ENCODE results near the gene KIAA1217. TPM values are rescaled to one million over a fixed set of nuclear protein-coding genes. Genes with fewer than 3 reads are reported as not detected.

The KIAA1217 gene
- polyA plus RNA-seq, 1 donor from 2014 or later = 0.22 TPM

DNA sequence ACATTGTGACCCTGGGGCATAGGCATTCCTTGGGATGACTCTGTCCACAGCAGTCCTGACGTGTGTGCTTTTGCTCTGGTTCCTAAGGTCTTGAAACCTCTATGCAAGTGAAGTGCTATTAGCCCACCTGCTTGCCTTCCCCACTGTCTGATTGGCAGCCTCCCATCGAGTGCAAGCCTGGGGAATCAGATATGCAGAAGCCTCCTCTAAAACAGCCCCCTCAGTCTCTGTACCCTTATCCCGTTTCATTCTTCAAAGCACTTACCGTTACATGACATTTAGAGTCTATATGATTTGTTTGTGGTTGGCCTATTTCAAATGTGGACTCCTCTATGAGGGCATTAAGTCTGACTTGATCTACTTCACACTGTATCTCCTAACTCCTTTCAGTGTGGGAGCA, 4.3 kb downstream of the KIAA1217 start:
- Histone ChIP-seq H3K27ac (ENCODE audit: low read length) (no peak overlapping the region), H3K9me2 (ENCODE audit: insufficient read depth, low read length) (no peaks in the 10 kb centered on the region), H4K20me1 (ENCODE audit: insufficient read depth) (no peaks in the 10 kb centered on the region), H3K9me3 (ENCODE audit: low read length) (no peaks in the 10 kb centered on the region), H3K79me2 (replicated peaks; ENCODE audit: insufficient read depth, low read length) (no peaks in the 10 kb centered on the region), H3K36me3 (ENCODE audit: insufficient read depth, low read length) (no peaks in the 10 kb centered on the region), H3K4me2 (ENCODE audit: low read length) (no peak overlapping the region), H2AFZ (ENCODE audit: low read depth, low read length) (no peak overlapping the region), H3F3A (ENCODE audit: insufficient read depth, low read length, poor library complexity, severe bottlenecking) (no peaks in the 10 kb centered on the region), H3K4me3 (ENCODE audit: low read length) (no peak overlapping the region), H3K9ac (ENCODE audit: low read length) (no peak overlapping the region), H3K27me3 (ENCODE audit: insufficient read depth, low read depth, low read length) (no peaks in the 10 kb centered on the region)
- TF ChIP-seq EZH2 (IDR thresholded peaks at IDR 0.05; ENCODE audit: borderline replicate concordance, insufficient read depth, low read length, poor library complexity, severe bottlenecking) (no peak), MXI1 (conservative IDR thresholded peaks at IDR 0.05; ENCODE audit: poor library complexity, severe bottlenecking) (no peak), TAF1 (IDR thresholded peaks at IDR 0.05; ENCODE audit: low read depth) (no peak), RAD21 (conservative IDR thresholded peaks at IDR 0.05) (no peak), POLR2AphosphoS5 (IDR thresholded peaks at IDR 0.05) (no peak), SMC3 (conservative IDR thresholded peaks at IDR 0.05; ENCODE audit: poor library complexity) (no peak), EP300 (conservative IDR thresholded peaks at IDR 0.05; ENCODE audit: poor library complexity, severe bottlenecking) (no peak)
- TF ChIP-seq, protein P1, sequence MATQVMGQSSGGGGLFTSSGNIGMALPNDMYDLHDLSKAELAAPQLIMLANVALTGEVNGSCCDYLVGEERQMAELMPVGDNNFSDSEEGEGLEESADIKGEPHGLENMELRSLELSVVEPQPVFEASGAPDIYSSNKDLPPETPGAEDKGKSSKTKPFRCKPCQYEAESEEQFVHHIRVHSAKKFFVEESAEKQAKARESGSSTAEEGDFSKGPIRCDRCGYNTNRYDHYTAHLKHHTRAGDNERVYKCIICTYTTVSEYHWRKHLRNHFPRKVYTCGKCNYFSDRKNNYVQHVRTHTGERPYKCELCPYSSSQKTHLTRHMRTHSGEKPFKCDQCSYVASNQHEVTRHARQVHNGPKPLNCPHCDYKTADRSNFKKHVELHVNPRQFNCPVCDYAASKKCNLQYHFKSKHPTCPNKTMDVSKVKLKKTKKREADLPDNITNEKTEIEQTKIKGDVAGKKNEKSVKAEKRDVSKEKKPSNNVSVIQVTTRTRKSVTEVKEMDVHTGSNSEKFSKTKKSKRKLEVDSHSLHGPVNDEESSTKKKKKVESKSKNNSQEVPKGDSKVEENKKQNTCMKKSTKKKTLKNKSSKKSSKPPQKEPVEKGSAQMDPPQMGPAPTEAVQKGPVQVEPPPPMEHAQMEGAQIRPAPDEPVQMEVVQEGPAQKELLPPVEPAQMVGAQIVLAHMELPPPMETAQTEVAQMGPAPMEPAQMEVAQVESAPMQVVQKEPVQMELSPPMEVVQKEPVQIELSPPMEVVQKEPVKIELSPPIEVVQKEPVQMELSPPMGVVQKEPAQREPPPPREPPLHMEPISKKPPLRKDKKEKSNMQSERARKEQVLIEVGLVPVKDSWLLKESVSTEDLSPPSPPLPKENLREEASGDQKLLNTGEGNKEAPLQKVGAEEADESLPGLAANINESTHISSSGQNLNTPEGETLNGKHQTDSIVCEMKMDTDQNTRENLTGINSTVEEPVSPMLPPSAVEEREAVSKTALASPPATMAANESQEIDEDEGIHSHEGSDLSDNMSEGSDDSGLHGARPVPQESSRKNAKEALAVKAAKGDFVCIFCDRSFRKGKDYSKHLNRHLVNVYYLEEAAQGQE (IDR thresholded peaks at IDR 0.05; ENCODE audit: borderline replicate concordance) = no peak
- TF ChIP-seq, protein P2, sequence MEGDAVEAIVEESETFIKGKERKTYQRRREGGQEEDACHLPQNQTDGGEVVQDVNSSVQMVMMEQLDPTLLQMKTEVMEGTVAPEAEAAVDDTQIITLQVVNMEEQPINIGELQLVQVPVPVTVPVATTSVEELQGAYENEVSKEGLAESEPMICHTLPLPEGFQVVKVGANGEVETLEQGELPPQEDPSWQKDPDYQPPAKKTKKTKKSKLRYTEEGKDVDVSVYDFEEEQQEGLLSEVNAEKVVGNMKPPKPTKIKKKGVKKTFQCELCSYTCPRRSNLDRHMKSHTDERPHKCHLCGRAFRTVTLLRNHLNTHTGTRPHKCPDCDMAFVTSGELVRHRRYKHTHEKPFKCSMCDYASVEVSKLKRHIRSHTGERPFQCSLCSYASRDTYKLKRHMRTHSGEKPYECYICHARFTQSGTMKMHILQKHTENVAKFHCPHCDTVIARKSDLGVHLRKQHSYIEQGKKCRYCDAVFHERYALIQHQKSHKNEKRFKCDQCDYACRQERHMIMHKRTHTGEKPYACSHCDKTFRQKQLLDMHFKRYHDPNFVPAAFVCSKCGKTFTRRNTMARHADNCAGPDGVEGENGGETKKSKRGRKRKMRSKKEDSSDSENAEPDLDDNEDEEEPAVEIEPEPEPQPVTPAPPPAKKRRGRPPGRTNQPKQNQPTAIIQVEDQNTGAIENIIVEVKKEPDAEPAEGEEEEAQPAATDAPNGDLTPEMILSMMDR (IDR thresholded peaks at IDR 0.05; ENCODE audit: poor library complexity, severe bottlenecking) = no peak

DNA sequence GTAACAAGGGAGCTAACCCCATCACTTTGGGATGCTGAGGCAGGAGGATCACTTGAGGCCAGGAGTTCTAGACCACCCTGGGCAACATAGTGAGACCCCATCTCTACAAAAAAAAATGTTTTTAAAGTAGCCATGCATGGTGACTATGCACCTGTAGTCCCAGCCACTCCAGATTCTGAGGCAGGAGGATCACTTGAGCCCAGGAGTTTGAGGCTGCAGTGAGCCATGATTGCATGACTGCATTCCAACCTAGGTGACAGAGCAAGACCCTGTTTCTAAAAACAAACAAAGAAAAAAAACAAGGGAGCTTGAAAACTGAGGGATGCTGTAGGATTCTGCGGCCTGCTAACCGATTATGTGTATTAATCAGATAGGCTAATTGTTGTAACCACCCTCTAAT, 4.9 kb downstream of the KIAA1217 start:
- Histone ChIP-seq H3K4me3 (ENCODE audit: low read length) (no peak overlapping the region), H3K9me2 (ENCODE audit: insufficient read depth, low read length) (no peaks in the 10 kb centered on the region), H3K79me2 (replicated peaks; ENCODE audit: insufficient read depth, low read length) (no peaks in the 10 kb centered on the region), H3K9me3 (ENCODE audit: low read length) (no peaks in the 10 kb centered on the region), H3K9ac (ENCODE audit: low read length) (no peak overlapping the region), H3K27ac (ENCODE audit: low read length) (no peak overlapping the region), H4K20me1 (ENCODE audit: insufficient read depth) (no peaks in the 10 kb centered on the region), H3K27me3 (ENCODE audit: insufficient read depth, low read depth, low read length) (no peaks in the 10 kb centered on the region), H3K36me3 (ENCODE audit: insufficient read depth, low read length) (no peaks in the 10 kb centered on the region), H3F3A (ENCODE audit: insufficient read depth, low read length, poor library complexity, severe bottlenecking) (no peaks in the 10 kb centered on the region), H2AFZ (ENCODE audit: low read depth, low read length) (no peak overlapping the region), H3K4me2 (ENCODE audit: low read length) (no peak overlapping the region)
- TF ChIP-seq EZH2 (IDR thresholded peaks at IDR 0.05; ENCODE audit: borderline replicate concordance, insufficient read depth, low read length, poor library complexity, severe bottlenecking) (no peak), EP300 (conservative IDR thresholded peaks at IDR 0.05; ENCODE audit: poor library complexity, severe bottlenecking) (no peak), POLR2AphosphoS5 (IDR thresholded peaks at IDR 0.05) (no peak), MXI1 (conservative IDR thresholded peaks at IDR 0.05; ENCODE audit: poor library complexity, severe bottlenecking) (no peak), TAF1 (IDR thresholded peaks at IDR 0.05; ENCODE audit: low read depth) (no peak), SMC3 (conservative IDR thresholded peaks at IDR 0.05; ENCODE audit: poor library complexity) (no peak), RAD21 (conservative IDR thresholded peaks at IDR 0.05) (no peak)
- TF ChIP-seq, protein P2 (IDR thresholded peaks at IDR 0.05; ENCODE audit: poor library complexity, severe bottlenecking) = no peak
- TF ChIP-seq, protein P1 (IDR thresholded peaks at IDR 0.05; ENCODE audit: borderline replicate concordance) = no peak
